ENCODE data around the gene TRIM34. TPM values are rescaled to one million over a fixed set of nuclear protein-coding genes. Genes with fewer than 3 reads are reported as not detected.

Gene TRIM34
- total and polyA plus RNA-seq, 10 of the 15 experiments (the other 5 are each of a cell fraction or from before 2014, with no cell fraction given), result 16.7 to 51.4 (median 21.5) TPM

- no peak overlapping the region for H3K9ac ChIP-seq (ENCODE audit: control insufficient read depth, insufficient read depth, low read length)
- no peak overlapping the region for H3K4me2 ChIP-seq (ENCODE audit: control insufficient read depth, insufficient read depth)
- intact Hi-C loops (cut with micrococcal nuclease; ENCODE audit: unreplicated experiment), result no loop called here
- peaks cover 23% of the 10 kb centered on the region for H3K79me2 ChIP-seq (ENCODE audit: control insufficient read depth, insufficient read depth, low read length)
- no peak overlapping the region for H2AFZ ChIP-seq (ENCODE audit: control insufficient read depth, low read depth, low read length)
- ATAC-seq (no peak), FAIRE-seq (no peak), DNase-seq (ENCODE audit: low read depth, low spot score) (no peak)
- H4K20me1 ChIP-seq (ENCODE audit: control insufficient read depth, insufficient read depth), result no peaks in the 10 kb centered on the region; the same call in 1 of the 2 replicates
- RAD21 ChIA-PET (ENCODE audit: unreplicated experiment), result no interaction called here
- POLR2A ChIA-PET, result interaction anchor here (1.3 kb wide), 1 partner anchor 60 kb away, joined by 4 read pairs; no protein-coding TSS in a partner anchor
- SMC1A ChIA-PET (ENCODE audit: uncharacterized antibody, unreplicated experiment), result interaction anchor here (0.6 to 2.1 kb wide), 7 partner anchors 9 to 55 kb away, joined by 3 to 7 read pairs (median 3); partner anchors contain the start of gene TRIM34
- H3K27ac ChIP-seq (ENCODE audit: control insufficient read depth, insufficient read depth), result no peak overlapping the region
- no peak for TF ChIP-seq YY1 (IDR thresholded peaks at IDR 0.05; ENCODE audit: low read depth, low read length)
- TF ChIP-seq RB1 (IDR thresholded peaks at IDR 0.05; ENCODE audit: borderline replicate concordance), result no peak
- TF ChIP-seq NR2C2 (IDR thresholded peaks at IDR 0.05; ENCODE audit: borderline replicate concordance, control insufficient read depth, insufficient read length, low read depth), result no peak
- no peak for TF ChIP-seq EGR1 (IDR thresholded peaks at IDR 0.05; ENCODE audit: borderline replicate concordance in 1 of 2, low read depth in 2 of 2, low read length in 2 of 2)
- no peak for TF ChIP-seq RFX5 (IDR thresholded peaks at IDR 0.05; ENCODE audit: low read depth, low read length)
- no peak for TF ChIP-seq POU2F2 (IDR thresholded peaks at IDR 0.05; ENCODE audit: borderline replicate concordance, low read depth, low read length)
- TF ChIP-seq FOXM1 (IDR thresholded peaks at IDR 0.05; ENCODE audit: low read depth, low read length), result no peak
- TF ChIP-seq NFIC (IDR thresholded peaks at IDR 0.05; ENCODE audit: low read depth, low read length), result no peak
- no peak for TF ChIP-seq REST (IDR thresholded peaks at IDR 0.05; ENCODE audit: low read depth, low read length)
- TF ChIP-seq, protein P1, sequence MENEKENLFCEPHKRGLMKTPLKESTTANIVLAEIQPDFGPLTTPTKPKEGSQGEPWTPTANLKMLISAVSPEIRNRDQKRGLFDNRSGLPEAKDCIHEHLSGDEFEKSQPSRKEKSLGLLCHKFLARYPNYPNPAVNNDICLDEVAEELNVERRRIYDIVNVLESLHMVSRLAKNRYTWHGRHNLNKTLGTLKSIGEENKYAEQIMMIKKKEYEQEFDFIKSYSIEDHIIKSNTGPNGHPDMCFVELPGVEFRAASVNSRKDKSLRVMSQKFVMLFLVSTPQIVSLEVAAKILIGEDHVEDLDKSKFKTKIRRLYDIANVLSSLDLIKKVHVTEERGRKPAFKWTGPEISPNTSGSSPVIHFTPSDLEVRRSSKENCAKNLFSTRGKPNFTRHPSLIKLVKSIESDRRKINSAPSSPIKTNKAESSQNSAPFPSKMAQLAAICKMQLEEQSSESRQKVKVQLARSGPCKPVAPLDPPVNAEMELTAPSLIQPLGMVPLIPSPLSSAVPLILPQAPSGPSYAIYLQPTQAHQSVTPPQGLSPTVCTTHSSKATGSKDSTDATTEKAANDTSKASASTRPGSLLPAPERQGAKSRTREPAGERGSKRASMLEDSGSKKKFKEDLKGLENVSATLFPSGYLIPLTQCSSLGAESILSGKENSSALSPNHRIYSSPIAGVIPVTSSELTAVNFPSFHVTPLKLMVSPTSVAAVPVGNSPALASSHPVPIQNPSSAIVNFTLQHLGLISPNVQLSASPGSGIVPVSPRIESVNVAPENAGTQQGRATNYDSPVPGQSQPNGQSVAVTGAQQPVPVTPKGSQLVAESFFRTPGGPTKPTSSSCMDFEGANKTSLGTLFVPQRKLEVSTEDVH (IDR thresholded peaks at IDR 0.05; ENCODE audit: low read depth, partially characterized antibody), result no peak
- TF ChIP-seq MYB (IDR thresholded peaks at IDR 0.05; ENCODE audit: borderline replicate concordance, low read depth, low read length), result no peak
- TF ChIP-seq SUZ12 (IDR thresholded peaks at IDR 0.05; ENCODE audit: unreplicated experiment), result no peak
- no peak for TF ChIP-seq MTA2 (IDR thresholded peaks at IDR 0.05; ENCODE audit: low read depth)
- TF ChIP-seq CHD1 (IDR thresholded peaks at IDR 0.05; ENCODE audit: low read depth, low read length), result no peak
- TF ChIP-seq KLF5 (IDR thresholded peaks at IDR 0.05; ENCODE audit: partially characterized antibody), result no peak
- peaks cover 0 to 24% of the 10 kb centered on the region in 2 experiments for H3K36me3 ChIP-seq (ENCODE audit: control insufficient read depth in 2 of 2, insufficient read depth in 2 of 2, low read length in 1 of 2)
- peaks cover 11% of the 10 kb centered on the region; the same call in 1 of the 3 replicates for H3K9me3 ChIP-seq (replicated peaks; ENCODE audit: control insufficient read depth, insufficient read depth, low read length)
- CTCF ChIA-PET, result interaction anchor here (1.4 to 1.5 kb wide), 2 partner anchors 131 to 211 kb away, joined by 3 to 4 read pairs; no protein-coding TSS in a partner anchor
- H3K27me3 ChIP-seq (replicated peaks in 1 of 2; ENCODE audit: control insufficient read depth in 2 of 2, insufficient read depth in 2 of 2, low read length in 1 of 2), result no peaks in the 10 kb centered on the region
- 98% methylated on average over 7 of the region's 7 CpGs for WGBS (ENCODE audit: insufficient coverage, insufficient replicate concordance, low lambda C conversion rate, missing lambda C conversion rate)
- in situ Hi-C loops (cut with MboI), result loop anchor here (25.0 kb wide), 2 partner anchors 1818 to 1832 kb away; partner anchors contain the start of genes PPFIBP2 and STIM1
- BruUV-seq (replicated peaks), result no TSS peak
- H3K4me3 ChIP-seq, result no peak overlapping the region
- no peaks in the 10 kb centered on the region for H3K4me1 ChIP-seq (ENCODE audit: control insufficient read depth, insufficient read depth, low read length)
Measured at GRCh38 chr11:5679811-5680210, 55.0 kb downstream of the TRIM34 start.
